Gastrocnemius medialis (tissue), 4 donors: ENCODE data around the gene SLC12A7.

ENCODE experiments used
- CTCF ChIP-seq, 5 experiments: fragments of 450-650 bp in 3 of 5; fragments of 200-600 bp in 2 of 5; sonication (generic) in 2 of 5; IDR thresholded peaks in 4 of 5; conservative IDR thresholded peaks in 1 of 5; 1 replicate in 4 of 5; 2 replicates in 1 of 5; pipeline ENCODE4 v1.5.1; 2016 to 2019; ENCODE audit warnings: antibody characterized with exemption in 5 of 5, mild to moderate bottlenecking in 3 of 5, moderate library complexity in 3 of 5
- POLR2A ChIP-seq, 2 donors: fragments of 450-650 bp; IDR thresholded peaks; one replicate each; pipeline ENCODE4 v1.6.1; 2017; ENCODE audit warnings: antibody characterized with exemption in 2 of 2, mild to moderate bottlenecking in 2 of 2, moderate library complexity in 2 of 2

GRCh38 chr5:1028481-1029281, 83.2 kb downstream of the SLC12A7 start:
- TF ChIP-seq CTCF (IDR thresholded peaks at IDR 0.05 in 4 of 5, conservative IDR thresholded peaks at IDR 0.05 in 1 of 5) (no peak), POLR2A (IDR thresholded peaks at IDR 0.05) (no peak)
